SH-SY5Y (cell line): ENCODE measurements around the gene ETV3.

Experiments used
- GATA2 ChIP-seq: IDR thresholded peaks from 2 replicates; pipeline ENCODE4 v1.6.1; 2011; ENCODE audit warnings: mild to moderate bottlenecking, low read depth, low read length
- GATA3 ChIP-seq: IDR thresholded peaks from 2 replicates; pipeline ENCODE4 v1.6.1; 2011; ENCODE audit warnings: low read depth, mild to moderate bottlenecking, low read length, moderate library complexity

- TF ChIP-seq GATA2 (no peak), GATA3 (no peak)
These were observed 29.8 kb upstream of the ETV3 start for GRCh38 chr1:157168015-157168414.
